H1 (cell line): Measurements from ENCODE around the gene SRXN1.

ENCODE experiments used
- CEBPB ChIP-seq: IDR thresholded peaks from 2 replicates; pipeline ENCODE4 v1.6.1; 2012; ENCODE audit warnings: low read depth, low read length
- CTCF ChIP-seq, 3 experiments: IDR thresholded peaks; 1 replicate in 2 of 3; 2 replicates in 1 of 3; pipeline versions ENCODE4 v1.5.1 to v1.6.1; 2011; ENCODE audit warnings: low read length in 3 of 3, mild to moderate bottlenecking in 3 of 3, inconsistent platforms in 2 of 3, low read depth in 1 of 3, moderate library complexity in 1 of 3; ENCODE audit not compliant: insufficient read depth in 1 of 3; ENCODE audit errors: control extremely low read depth in 1 of 3
- EP300 ChIP-seq, 2 experiments: IDR thresholded peaks; 1 replicate in 1 of 2; 2 replicates in 1 of 2; pipeline ENCODE4 v1.6.1; 2011 to 2012; ENCODE audit warnings: low read depth in 2 of 2, low read length in 2 of 2, mild to moderate bottlenecking in 2 of 2, borderline replicate concordance in 1 of 2, inconsistent platforms in 1 of 2, moderate library complexity in 1 of 2
- EZH2 ChIP-seq: fragments of 200-600 bp; sonication (generic); IDR thresholded peaks from 2 replicates; pipeline ENCODE4 v1.7.1; 2012; ENCODE audit warnings: low read depth, mild to moderate bottlenecking, moderate library complexity, low read length, inconsistent platforms; ENCODE audit not compliant: severe bottlenecking
- PHF8 ChIP-seq: fragments of 200-600 bp; sonication (generic); conservative IDR thresholded peaks from 2 replicates; pipeline ENCODE4 v1.7.1; 2012; ENCODE audit warnings: low read depth, mild to moderate bottlenecking, inconsistent platforms, low read length, moderate library complexity
- ZNF274 ChIP-seq: IDR thresholded peaks from 2 replicates; pipeline ENCODE4 v1.7.0; 2012; ENCODE audit warnings: low read length, borderline replicate concordance; ENCODE audit errors: extremely low read depth

GRCh38 chr20:671252-672030 lies 18.4 kb upstream of the SRXN1 start:
- no peak for TF ChIP-seq CTCF (IDR thresholded peaks at IDR 0.05; ENCODE audit: control extremely low read depth in 1 of 3, insufficient read depth in 1 of 3, low read depth in 1 of 3, low read length in 3 of 3)
- no peak for TF ChIP-seq EZH2
- no peak for TF ChIP-seq PHF8
- TF ChIP-seq ZNF274, result no peak
- no peak for TF ChIP-seq EP300 (IDR thresholded peaks at IDR 0.05; ENCODE audit: borderline replicate concordance in 1 of 2, low read depth in 2 of 2, low read length in 2 of 2)
- no peak for TF ChIP-seq CEBPB
